WTC11 (cell line): ENCODE results near the gene PODXL. TPM values are rescaled to one million over a fixed set of nuclear protein-coding genes. Genes with fewer than 3 reads are reported as not detected.

Experiments
- ATAC-seq: fragments of 200-7000 bp; cut with Tn5 transposase; 2 replicates; pipeline ENCODE4 v1.10.0; 2021; ENCODE audit warnings: mild to moderate bottlenecking, moderate library complexity
- CTCF ChIA-PET: fragments of 300-600 bp; sonication (Branson Sonifier 250); formaldehyde crosslinking; loops from one replicate; lab custom pipeline; 2021; ENCODE audit warnings: antibody characterized with exemption; lab: Charles Lee
- POLR2A ChIA-PET: fragments of 350-600 bp; sonication (Branson Sonifier 250); formaldehyde crosslinking; loops from one replicate; lab custom pipeline; 2021; ENCODE audit warnings: antibody characterized with exemption; lab: Charles Lee
- DNase-seq: peaks from one replicate; pipeline ENCODE4 v3.0.0; 2021; ENCODE audit warnings: low spot score
- H3K27ac Mint-ChIP-seq: 2 replicates; pipeline ENCODE4 v1.8.0; 2021; ENCODE audit warnings: mixed read lengths
- H3K27me3 Mint-ChIP-seq: 2 replicates; pipeline ENCODE4 v1.8.0; 2021; ENCODE audit warnings: low read depth, mild to moderate bottlenecking, moderate library complexity, mixed read lengths
- H3K36me3 Mint-ChIP-seq: 2 replicates; pipeline ENCODE4 v1.8.0; 2021; ENCODE audit warnings: mixed read lengths
- H3K4me1 Mint-ChIP-seq: 2 replicates; pipeline ENCODE4 v1.8.0; 2022; ENCODE audit warnings: mixed read lengths
- H3K4me3 Mint-ChIP-seq: 2 replicates; pipeline ENCODE4 v1.8.0; 2021; ENCODE audit warnings: mild to moderate bottlenecking, moderate library complexity, mixed read lengths
- H3K9me3 Mint-ChIP-seq: 2 replicates; pipeline ENCODE4 v1.8.0; 2021; ENCODE audit warnings: mixed read lengths
- EMX1 ChIP-seq: fragments of 250-450 bp; sonication (Bioruptor Pico); IDR thresholded peaks from 2 replicates; pipeline ENCODE4 v1.8.0; 2021; ENCODE audit warnings: mild to moderate bottlenecking
- FOXJ3 ChIP-seq: sonication (generic); formaldehyde crosslinking; IDR thresholded peaks from 2 replicates; pipeline ENCODE4 v1.9.0; 2021; ENCODE audit warnings: missing genetic modification reagents, mild to moderate bottlenecking, borderline replicate concordance
- GABPB1 ChIP-seq: sonication (generic); formaldehyde crosslinking; IDR thresholded peaks from 2 replicates; pipeline ENCODE4 v1.8.1; 2023; ENCODE audit warnings: mild to moderate bottlenecking, missing genetic modification reagents
- OVOL2 ChIP-seq: fragments of 250-450 bp; sonication (Bioruptor Pico); IDR thresholded peaks from 2 replicates; pipeline ENCODE4 v1.9.0; 2021; ENCODE audit warnings: mild to moderate bottlenecking, borderline replicate concordance
- ZNF121 ChIP-seq: sonication (generic); formaldehyde crosslinking; IDR thresholded peaks from 2 replicates; pipeline ENCODE4 v1.8.0; 2023; ENCODE audit warnings: missing genetic modification reagents
- ZNF138 ChIP-seq: sonication (generic); formaldehyde crosslinking; conservative IDR thresholded peaks from 2 replicates; pipeline ENCODE4 v1.8.1; 2022; ENCODE audit warnings: mild to moderate bottlenecking, moderate library complexity, missing genetic modification reagents
- ZNF317 ChIP-seq: sonication (generic); formaldehyde crosslinking; IDR thresholded peaks from 2 replicates; pipeline ENCODE4 v1.8.1; 2023; ENCODE audit warnings: low read depth, mild to moderate bottlenecking, moderate library complexity, missing genetic modification reagents, borderline replicate concordance
- ZNF423 ChIP-seq: fragments of 250-450 bp; sonication (Bioruptor Pico); IDR thresholded peaks from 2 replicates; pipeline ENCODE4 v2.1.2; 2022; ENCODE audit warnings: mild to moderate bottlenecking, moderate library complexity
- total RNA-seq: library from RNA; stranded (reverse); gene quantifications from 3 replicates; pipeline ENCODE4 v1.2.3, GENCODE V29; 2021
- TF ChIP-seq, protein P1 (sequence below): sonication (generic); formaldehyde crosslinking; IDR thresholded peaks from 2 replicates; pipeline ENCODE4 v1.8.1; 2022; ENCODE audit warnings: missing genetic modification reagents, borderline replicate concordance
- TF ChIP-seq, protein P2 (sequence below): sonication (generic); formaldehyde crosslinking; IDR thresholded peaks from 2 replicates; pipeline ENCODE4 v1.8.1; 2023; ENCODE audit warnings: mild to moderate bottlenecking, missing genetic modification reagents
- TF ChIP-seq, protein P3 (sequence below): sonication (generic); formaldehyde crosslinking; IDR thresholded peaks from 2 replicates; pipeline ENCODE4 v1.8.0; 2022; ENCODE audit warnings: mild to moderate bottlenecking, missing genetic modification reagents
- TF ChIP-seq, protein P4 (sequence below): sonication (generic); formaldehyde crosslinking; IDR thresholded peaks from 2 replicates; pipeline ENCODE4 v1.8.0; 2023; ENCODE audit warnings: missing genetic modification reagents, mild to moderate bottlenecking, borderline replicate concordance
- TF ChIP-seq, protein P5 (sequence below): sonication (generic); formaldehyde crosslinking; IDR thresholded peaks from 2 replicates; pipeline ENCODE4 v1.8.1; 2023; ENCODE audit warnings: mild to moderate bottlenecking, missing genetic modification reagents, borderline replicate concordance
- TF ChIP-seq, protein P6 (sequence below): sonication (generic); formaldehyde crosslinking; conservative IDR thresholded peaks from 2 replicates; pipeline ENCODE4 v1.8.1; 2023; ENCODE audit warnings: mild to moderate bottlenecking, low read depth, missing genetic modification reagents, moderate library complexity

Gene PODXL
- total RNA-seq, 1 experiment from 2014 or later: 483 TPM

DNA sequence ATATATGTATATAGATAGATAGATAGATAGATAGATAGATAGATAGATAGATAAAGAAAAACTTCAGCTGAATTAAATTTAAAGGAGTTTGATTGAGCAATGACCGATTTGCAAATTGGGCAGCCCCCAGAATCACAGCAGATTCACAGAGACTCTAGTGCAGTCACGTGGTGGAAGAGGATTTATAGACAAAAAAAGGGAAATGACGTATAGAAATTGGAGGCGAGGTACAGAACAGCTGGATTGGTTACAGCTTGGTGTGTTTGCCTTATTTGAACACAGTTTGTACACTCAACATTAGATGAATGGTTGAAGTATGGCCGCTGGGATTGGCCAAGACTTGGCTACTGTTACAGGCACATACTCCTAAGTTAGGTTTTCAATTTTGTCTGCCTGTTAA, 8.2 kb upstream of the PODXL start (continued):
- TF ChIP-seq, protein P1, sequence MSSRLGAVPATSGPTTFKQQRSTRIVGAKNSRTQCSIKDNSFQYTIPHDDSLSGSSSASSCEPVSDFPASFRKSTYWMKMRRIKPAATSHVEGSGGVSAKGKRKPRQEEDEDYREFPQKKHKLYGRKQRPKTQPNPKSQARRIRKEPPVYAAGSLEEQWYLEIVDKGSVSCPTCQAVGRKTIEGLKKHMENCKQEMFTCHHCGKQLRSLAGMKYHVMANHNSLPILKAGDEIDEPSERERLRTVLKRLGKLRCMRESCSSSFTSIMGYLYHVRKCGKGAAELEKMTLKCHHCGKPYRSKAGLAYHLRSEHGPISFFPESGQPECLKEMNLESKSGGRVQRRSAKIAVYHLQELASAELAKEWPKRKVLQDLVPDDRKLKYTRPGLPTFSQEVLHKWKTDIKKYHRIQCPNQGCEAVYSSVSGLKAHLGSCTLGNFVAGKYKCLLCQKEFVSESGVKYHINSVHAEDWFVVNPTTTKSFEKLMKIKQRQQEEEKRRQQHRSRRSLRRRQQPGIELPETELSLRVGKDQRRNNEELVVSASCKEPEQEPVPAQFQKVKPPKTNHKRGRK: no peak
- TF ChIP-seq ZNF317 (CRISPR knock-in tag) (no peak), ZNF423 (CRISPR knock-in tag) (no peak), GABPB1 (CRISPR knock-in tag) (no peak), ZNF138 (CRISPR knock-in tag) (no peak), ZNF121 (CRISPR knock-in tag) (no peak)
- TF ChIP-seq, protein P2, sequence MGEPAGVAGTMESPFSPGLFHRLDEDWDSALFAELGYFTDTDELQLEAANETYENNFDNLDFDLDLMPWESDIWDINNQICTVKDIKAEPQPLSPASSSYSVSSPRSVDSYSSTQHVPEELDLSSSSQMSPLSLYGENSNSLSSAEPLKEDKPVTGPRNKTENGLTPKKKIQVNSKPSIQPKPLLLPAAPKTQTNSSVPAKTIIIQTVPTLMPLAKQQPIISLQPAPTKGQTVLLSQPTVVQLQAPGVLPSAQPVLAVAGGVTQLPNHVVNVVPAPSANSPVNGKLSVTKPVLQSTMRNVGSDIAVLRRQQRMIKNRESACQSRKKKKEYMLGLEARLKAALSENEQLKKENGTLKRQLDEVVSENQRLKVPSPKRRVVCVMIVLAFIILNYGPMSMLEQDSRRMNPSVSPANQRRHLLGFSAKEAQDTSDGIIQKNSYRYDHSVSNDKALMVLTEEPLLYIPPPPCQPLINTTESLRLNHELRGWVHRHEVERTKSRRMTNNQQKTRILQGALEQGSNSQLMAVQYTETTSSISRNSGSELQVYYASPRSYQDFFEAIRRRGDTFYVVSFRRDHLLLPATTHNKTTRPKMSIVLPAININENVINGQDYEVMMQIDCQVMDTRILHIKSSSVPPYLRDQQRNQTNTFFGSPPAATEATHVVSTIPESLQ: no peak
- TF ChIP-seq, protein P3, sequence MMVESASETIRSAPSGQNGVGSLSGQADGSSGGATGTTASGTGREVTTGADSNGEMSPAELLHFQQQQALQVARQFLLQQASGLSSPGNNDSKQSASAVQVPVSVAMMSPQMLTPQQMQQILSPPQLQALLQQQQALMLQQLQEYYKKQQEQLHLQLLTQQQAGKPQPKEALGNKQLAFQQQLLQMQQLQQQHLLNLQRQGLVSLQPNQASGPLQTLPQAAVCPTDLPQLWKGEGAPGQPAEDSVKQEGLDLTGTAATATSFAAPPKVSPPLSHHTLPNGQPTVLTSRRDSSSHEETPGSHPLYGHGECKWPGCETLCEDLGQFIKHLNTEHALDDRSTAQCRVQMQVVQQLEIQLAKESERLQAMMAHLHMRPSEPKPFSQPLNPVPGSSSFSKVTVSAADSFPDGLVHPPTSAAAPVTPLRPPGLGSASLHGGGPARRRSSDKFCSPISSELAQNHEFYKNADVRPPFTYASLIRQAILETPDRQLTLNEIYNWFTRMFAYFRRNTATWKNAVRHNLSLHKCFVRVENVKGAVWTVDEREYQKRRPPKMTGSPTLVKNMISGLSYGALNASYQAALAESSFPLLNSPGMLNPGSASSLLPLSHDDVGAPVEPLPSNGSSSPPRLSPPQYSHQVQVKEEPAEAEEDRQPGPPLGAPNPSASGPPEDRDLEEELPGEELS: no peak
- TF ChIP-seq, protein P4, sequence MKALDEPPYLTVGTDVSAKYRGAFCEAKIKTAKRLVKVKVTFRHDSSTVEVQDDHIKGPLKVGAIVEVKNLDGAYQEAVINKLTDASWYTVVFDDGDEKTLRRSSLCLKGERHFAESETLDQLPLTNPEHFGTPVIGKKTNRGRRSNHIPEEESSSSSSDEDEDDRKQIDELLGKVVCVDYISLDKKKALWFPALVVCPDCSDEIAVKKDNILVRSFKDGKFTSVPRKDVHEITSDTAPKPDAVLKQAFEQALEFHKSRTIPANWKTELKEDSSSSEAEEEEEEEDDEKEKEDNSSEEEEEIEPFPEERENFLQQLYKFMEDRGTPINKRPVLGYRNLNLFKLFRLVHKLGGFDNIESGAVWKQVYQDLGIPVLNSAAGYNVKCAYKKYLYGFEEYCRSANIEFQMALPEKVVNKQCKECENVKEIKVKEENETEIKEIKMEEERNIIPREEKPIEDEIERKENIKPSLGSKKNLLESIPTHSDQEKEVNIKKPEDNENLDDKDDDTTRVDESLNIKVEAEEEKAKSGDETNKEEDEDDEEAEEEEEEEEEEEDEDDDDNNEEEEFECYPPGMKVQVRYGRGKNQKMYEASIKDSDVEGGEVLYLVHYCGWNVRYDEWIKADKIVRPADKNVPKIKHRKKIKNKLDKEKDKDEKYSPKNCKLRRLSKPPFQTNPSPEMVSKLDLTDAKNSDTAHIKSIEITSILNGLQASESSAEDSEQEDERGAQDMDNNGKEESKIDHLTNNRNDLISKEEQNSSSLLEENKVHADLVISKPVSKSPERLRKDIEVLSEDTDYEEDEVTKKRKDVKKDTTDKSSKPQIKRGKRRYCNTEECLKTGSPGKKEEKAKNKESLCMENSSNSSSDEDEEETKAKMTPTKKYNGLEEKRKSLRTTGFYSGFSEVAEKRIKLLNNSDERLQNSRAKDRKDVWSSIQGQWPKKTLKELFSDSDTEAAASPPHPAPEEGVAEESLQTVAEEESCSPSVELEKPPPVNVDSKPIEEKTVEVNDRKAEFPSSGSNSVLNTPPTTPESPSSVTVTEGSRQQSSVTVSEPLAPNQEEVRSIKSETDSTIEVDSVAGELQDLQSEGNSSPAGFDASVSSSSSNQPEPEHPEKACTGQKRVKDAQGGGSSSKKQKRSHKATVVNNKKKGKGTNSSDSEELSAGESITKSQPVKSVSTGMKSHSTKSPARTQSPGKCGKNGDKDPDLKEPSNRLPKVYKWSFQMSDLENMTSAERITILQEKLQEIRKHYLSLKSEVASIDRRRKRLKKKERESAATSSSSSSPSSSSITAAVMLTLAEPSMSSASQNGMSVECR (CRISPR knock-in tag): no peak

DNA sequence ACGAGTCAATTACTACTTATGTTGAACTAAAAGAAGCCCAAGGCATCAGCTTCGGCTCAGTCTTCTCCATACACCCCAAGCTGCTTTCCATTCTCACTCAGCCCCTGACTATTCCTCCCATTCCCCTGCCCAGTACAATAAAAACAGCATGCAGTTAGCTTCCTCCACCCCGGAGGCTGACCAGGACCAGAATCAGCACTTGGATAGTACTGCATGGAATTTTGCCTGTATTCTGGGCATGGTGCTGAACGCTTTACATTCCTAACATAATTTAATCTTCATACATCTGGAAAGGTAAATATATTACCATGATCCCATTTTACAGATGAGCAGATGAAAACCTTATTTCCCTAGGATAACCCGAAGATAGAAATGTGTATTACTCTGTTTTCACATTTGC, 7.5 kb upstream of the PODXL start:
- H3K9me3 Mint-ChIP-seq: no peaks in the 10 kb centered on the region
- no peak for DNase-seq
- CTCF ChIA-PET: interaction anchor here (1.2 kb wide), 1 partner anchor 17 kb away, joined by 7 read pairs; no protein-coding TSS in a partner anchor
- TF ChIP-seq OVOL2 (CRISPR knock-in tag) (no peak), FOXJ3 (CRISPR knock-in tag) (no peak), EMX1 (no peak)
- TF ChIP-seq, protein P5, sequence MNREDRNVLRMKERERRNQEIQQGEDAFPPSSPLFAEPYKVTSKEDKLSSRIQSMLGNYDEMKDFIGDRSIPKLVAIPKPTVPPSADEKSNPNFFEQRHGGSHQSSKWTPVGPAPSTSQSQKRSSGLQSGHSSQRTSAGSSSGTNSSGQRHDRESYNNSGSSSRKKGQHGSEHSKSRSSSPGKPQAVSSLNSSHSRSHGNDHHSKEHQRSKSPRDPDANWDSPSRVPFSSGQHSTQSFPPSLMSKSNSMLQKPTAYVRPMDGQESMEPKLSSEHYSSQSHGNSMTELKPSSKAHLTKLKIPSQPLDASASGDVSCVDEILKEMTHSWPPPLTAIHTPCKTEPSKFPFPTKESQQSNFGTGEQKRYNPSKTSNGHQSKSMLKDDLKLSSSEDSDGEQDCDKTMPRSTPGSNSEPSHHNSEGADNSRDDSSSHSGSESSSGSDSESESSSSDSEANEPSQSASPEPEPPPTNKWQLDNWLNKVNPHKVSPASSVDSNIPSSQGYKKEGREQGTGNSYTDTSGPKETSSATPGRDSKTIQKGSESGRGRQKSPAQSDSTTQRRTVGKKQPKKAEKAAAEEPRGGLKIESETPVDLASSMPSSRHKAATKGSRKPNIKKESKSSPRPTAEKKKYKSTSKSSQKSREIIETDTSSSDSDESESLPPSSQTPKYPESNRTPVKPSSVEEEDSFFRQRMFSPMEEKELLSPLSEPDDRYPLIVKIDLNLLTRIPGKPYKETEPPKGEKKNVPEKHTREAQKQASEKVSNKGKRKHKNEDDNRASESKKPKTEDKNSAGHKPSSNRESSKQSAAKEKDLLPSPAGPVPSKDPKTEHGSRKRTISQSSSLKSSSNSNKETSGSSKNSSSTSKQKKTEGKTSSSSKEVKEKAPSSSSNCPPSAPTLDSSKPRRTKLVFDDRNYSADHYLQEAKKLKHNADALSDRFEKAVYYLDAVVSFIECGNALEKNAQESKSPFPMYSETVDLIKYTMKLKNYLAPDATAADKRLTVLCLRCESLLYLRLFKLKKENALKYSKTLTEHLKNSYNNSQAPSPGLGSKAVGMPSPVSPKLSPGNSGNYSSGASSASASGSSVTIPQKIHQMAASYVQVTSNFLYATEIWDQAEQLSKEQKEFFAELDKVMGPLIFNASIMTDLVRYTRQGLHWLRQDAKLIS: no peak
- TF ChIP-seq, protein P6, sequence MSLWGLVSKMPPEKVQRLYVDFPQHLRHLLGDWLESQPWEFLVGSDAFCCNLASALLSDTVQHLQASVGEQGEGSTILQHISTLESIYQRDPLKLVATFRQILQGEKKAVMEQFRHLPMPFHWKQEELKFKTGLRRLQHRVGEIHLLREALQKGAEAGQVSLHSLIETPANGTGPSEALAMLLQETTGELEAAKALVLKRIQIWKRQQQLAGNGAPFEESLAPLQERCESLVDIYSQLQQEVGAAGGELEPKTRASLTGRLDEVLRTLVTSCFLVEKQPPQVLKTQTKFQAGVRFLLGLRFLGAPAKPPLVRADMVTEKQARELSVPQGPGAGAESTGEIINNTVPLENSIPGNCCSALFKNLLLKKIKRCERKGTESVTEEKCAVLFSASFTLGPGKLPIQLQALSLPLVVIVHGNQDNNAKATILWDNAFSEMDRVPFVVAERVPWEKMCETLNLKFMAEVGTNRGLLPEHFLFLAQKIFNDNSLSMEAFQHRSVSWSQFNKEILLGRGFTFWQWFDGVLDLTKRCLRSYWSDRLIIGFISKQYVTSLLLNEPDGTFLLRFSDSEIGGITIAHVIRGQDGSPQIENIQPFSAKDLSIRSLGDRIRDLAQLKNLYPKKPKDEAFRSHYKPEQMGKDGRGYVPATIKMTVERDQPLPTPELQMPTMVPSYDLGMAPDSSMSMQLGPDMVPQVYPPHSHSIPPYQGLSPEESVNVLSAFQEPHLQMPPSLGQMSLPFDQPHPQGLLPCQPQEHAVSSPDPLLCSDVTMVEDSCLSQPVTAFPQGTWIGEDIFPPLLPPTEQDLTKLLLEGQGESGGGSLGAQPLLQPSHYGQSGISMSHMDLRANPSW (CRISPR knock-in tag): no peak
- TF ChIP-seq, protein P4 (CRISPR knock-in tag): no peak

More for the DNA sequence above, 7.5 kb upstream of the PODXL start:
- no peak for ATAC-seq
- H3K36me3 Mint-ChIP-seq: no peaks in the 10 kb centered on the region
- no peak overlapping the region for H3K27ac Mint-ChIP-seq
- no peak overlapping the region for H3K4me3 Mint-ChIP-seq
- H3K27me3 Mint-ChIP-seq: peaks cover 11% of the 10 kb centered on the region
- POLR2A ChIA-PET: no interaction called here
- peaks cover 25% of the 10 kb centered on the region for H3K4me1 Mint-ChIP-seq
